ENCODE data around the gene EMID1.

DNA sequence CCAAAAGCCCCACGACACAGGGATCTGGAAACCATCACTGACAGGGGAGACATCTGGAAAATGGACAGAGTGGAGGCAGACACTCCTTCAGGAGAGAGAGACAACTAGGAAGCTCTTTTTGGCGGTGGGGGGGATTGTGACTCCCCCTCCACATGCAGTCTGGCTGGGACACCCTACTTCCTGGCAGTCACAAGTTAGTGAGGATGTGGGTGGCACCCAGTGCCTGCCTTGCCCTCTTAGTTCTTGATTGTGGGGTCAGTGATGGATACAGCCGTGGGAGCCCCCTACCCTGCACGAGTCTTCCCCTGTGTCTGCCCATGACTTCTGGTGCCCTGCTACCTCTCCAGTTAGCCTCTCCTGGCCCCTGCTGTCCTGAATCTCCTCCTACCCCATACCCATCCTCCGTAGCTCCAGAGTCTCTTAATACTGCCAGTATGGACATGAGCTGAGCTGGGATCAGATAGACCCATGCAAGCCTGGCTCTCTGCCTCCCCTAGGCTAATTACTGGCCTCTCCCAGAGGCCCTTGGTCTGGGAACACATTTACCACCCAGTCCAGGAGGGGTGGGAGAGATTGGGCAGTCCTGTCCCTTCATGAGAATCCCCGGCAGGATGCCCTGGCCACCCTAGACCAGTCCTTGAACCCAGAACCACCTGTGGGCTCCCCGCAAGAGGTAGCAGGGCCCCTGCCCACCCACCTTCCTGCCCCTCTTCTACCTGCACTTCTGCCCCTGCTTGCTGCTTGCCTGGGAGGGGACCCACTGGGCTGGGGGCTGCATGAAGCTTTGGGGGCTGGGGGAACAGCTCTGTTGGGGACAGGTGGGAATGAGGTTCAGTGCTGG is 39.3 kb downstream of the EMID1 start:
- TF ChIP-seq ZBTB7A (IDR thresholded peaks at IDR 0.05; ENCODE audit: low read depth) (no peak), FOXM1 (IDR thresholded peaks at IDR 0.05; ENCODE audit: borderline replicate concordance, low read depth) (no peak), CEBPB (IDR thresholded peaks at IDR 0.05) (no peak)
- TF ChIP-seq, protein P1, sequence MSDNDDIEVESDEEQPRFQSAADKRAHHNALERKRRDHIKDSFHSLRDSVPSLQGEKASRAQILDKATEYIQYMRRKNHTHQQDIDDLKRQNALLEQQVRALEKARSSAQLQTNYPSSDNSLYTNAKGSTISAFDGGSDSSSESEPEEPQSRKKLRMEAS (IDR thresholded peaks at IDR 0.05): no peak

Measured in Ishikawa (cell line).